NB4 (cell line): ENCODE data around the gene PCSK6.
"Not testable (repeated sequence)": the region's sequence is repeated elsewhere in the genome, so short reads cannot be mapped to it uniquely, and the experiment has no call there.

Experiments
- DNase-seq: peaks from one replicate; pipeline ENCODE4 v3.0.0; 2010; ENCODE audit warnings: low read depth
- H3K4me3 ChIP-seq: one replicate; pipeline ENCODE4 v1.5.1; 2011; ENCODE audit warnings: mild to moderate bottlenecking, low read depth, low read length, moderate library complexity
- MYC ChIP-seq: IDR thresholded peaks from 2 replicates; pipeline ENCODE4 v1.6.1; 2011; ENCODE audit warnings: low read depth, low read length
- POLR2A ChIP-seq: IDR thresholded peaks from 2 replicates; pipeline ENCODE4 v1.6.1; 2011; ENCODE audit warnings: mild to moderate bottlenecking; ENCODE audit not compliant: insufficient read length; ENCODE audit errors: extremely low read depth
- TF ChIP-seq, protein P1 (sequence below): IDR thresholded peaks from one replicate; pipeline ENCODE4 v1.5.1; 2012; ENCODE audit warnings: low read depth, low read length
- TF ChIP-seq, protein P2 (sequence below): IDR thresholded peaks from 2 replicates; pipeline ENCODE4 v1.6.1; 2011; ENCODE audit warnings: low read depth, low read length

Gene PCSK6

DNA sequence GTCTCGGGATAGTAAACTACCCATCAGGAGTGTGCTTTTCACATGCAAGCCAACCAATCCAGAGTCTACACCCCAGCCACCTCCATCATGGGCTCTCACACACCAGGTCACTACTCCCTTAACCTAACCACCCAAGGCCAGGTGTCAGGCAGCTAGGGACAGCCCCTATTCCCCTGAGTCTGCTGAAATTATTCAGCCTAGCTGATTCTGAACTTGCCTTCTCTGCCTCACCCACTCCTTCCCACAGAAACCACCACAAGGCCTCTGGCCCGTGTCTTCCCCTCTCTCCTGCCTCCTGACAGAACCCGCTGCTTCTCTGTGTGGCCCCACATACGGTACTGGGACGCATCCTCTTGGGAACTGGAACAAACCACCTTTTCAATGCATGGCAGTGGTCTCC is 82.1 kb downstream of the PCSK6 start:
- no peak overlapping the region for H3K4me3 ChIP-seq
- TF ChIP-seq, protein P1, sequence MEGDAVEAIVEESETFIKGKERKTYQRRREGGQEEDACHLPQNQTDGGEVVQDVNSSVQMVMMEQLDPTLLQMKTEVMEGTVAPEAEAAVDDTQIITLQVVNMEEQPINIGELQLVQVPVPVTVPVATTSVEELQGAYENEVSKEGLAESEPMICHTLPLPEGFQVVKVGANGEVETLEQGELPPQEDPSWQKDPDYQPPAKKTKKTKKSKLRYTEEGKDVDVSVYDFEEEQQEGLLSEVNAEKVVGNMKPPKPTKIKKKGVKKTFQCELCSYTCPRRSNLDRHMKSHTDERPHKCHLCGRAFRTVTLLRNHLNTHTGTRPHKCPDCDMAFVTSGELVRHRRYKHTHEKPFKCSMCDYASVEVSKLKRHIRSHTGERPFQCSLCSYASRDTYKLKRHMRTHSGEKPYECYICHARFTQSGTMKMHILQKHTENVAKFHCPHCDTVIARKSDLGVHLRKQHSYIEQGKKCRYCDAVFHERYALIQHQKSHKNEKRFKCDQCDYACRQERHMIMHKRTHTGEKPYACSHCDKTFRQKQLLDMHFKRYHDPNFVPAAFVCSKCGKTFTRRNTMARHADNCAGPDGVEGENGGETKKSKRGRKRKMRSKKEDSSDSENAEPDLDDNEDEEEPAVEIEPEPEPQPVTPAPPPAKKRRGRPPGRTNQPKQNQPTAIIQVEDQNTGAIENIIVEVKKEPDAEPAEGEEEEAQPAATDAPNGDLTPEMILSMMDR = no peak
- TF ChIP-seq, protein P2, sequence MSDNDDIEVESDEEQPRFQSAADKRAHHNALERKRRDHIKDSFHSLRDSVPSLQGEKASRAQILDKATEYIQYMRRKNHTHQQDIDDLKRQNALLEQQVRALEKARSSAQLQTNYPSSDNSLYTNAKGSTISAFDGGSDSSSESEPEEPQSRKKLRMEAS = no peak
- TF ChIP-seq POLR2A (no peak), MYC (no peak)
- DNase-seq = peak; percentile 15

DNA sequence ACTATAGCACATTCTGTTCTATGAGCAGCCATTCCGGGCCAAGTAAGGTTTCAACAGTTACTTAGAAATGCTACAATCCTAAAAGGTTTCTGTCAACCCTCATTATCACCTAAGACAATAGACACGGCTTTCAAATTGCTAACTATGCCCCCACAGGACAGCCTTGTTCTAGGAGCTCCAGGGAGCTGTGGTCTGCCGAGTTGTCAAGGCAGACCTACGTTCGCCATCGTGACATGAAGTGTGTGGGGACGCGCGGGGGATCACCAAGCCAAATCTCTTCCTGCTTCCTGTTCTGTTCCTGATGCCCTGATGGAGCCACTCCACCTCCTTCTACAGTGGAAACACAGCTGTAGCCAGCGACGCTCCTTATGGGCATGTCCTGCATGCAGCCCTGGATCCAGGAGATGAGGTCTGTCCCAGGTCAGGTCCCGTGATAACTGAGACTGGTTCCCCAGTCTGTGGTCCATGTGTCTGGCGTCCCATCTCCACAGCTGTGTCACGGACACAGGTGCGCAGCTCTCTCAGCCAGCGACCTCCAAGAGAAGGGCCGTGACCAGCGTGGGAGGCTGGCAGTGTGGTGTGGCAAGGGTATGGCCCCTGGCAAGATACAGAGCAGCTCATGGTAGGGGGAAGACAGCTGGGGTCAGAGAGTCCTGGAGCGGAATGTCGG is 82.8 kb downstream of the PCSK6 start:
- no peak overlapping the region for H3K4me3 ChIP-seq
- TF ChIP-seq, protein P1 = no peak
- no peak for TF ChIP-seq POLR2A
- no peak for TF ChIP-seq MYC
- TF ChIP-seq, protein P2 = no peak
- DNase-seq = no peak

DNA sequence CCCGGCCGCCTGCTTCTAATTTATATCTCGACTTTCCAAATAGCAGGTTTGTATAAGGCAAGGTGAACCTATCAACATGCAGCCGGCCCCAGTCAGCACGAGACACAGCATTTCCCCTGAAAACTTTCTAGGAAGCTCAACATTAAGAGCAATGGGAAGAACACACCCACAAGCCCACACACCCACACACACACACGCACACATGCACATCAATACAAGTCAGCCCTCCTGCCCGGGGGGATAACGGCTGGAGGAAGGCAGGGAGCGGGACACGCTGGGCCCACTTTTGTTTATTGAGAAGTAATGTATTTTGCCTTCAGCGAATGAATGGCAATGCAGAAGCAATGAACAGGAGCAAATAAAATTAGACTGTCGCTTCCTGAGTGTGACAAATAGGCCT is 83.5 kb downstream of the PCSK6 start:
- TF ChIP-seq, protein P1 = no peak
- TF ChIP-seq, protein P2 = no peak
- no peak for TF ChIP-seq POLR2A
- TF ChIP-seq MYC = no peak
- no peak for DNase-seq
- H3K4me3 ChIP-seq = no peak overlapping the region

DNA sequence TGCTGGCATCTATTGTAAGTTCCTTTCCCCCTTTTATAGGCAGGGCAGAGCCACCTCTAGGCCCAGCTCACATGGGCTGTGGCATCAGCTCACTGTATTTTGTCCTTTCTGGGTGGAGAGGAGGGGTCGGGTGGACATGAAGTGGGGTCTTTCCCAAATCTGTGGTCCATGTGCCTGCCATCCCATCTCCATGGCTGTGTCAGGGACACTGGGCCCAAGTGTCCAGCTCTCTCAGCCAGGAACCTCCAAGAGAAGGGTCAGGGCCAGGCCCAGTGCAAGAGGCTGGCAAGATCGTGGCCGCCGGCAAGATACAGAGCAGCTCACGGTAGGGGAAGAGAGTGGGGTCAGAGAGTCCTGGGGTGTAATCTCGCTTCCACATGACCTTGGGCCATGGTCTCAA is 85.3 kb downstream of the PCSK6 start:
- TF ChIP-seq, protein P2 = no peak
- TF ChIP-seq MYC (no peak), POLR2A (no peak)
- TF ChIP-seq, protein P1 = no peak
- no peak overlapping the region for H3K4me3 ChIP-seq
- no peak for DNase-seq

DNA sequence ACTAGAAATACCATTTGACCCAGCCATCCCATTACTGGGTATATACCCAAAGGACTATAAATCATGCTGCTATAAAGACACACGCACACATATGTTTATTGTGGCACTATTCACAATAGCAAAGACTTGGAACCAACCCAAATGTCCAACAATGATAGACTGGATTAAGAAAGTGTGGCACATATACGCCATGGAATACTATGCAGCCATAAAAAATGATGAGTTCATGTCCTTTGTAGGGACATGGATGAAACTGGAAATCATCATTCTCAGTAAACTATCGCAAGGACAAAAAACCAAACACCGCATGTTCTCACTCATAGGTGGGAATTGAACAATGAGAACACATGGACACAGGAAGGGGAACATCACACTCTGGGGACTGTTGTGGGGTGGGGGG is 86.6 kb downstream of the PCSK6 start:
- not testable (repeated sequence) for DNase-seq, H3K4me3 ChIP-seq

DNA sequence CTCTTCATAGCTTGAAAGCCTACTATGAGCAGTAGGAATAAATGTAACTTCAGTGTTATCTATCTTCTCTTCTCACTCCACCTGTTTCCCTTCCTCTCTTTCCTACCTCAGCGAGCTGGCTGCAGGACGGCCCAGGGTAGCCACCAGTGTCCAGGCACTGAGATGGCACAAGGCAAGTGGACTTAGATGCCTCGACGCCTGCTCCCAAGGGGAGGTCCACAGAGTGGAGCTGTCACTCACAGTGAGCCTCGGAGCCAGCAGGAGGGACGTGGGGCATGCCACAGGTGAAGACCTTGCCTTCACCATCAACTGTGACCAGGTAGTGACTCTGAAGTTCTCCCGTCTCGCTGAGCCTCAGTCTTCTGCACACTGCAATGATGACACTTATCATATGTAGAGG is 88.2 kb downstream of the PCSK6 start:
- DNase-seq = no peak
- TF ChIP-seq POLR2A = no peak
- TF ChIP-seq, protein P1 = no peak
- TF ChIP-seq, protein P2 = no peak
- no peak for TF ChIP-seq MYC
- H3K4me3 ChIP-seq = no peak overlapping the region
